ENCODE results near the gene UTS2. TPM values are rescaled to one million over a fixed set of nuclear protein-coding genes. Genes with fewer than 3 reads are reported as not detected.

The UTS2 gene
- polyA plus RNA-seq, 5 donors: 0.10 to 0.27 TPM; not detected in 3

DNA sequence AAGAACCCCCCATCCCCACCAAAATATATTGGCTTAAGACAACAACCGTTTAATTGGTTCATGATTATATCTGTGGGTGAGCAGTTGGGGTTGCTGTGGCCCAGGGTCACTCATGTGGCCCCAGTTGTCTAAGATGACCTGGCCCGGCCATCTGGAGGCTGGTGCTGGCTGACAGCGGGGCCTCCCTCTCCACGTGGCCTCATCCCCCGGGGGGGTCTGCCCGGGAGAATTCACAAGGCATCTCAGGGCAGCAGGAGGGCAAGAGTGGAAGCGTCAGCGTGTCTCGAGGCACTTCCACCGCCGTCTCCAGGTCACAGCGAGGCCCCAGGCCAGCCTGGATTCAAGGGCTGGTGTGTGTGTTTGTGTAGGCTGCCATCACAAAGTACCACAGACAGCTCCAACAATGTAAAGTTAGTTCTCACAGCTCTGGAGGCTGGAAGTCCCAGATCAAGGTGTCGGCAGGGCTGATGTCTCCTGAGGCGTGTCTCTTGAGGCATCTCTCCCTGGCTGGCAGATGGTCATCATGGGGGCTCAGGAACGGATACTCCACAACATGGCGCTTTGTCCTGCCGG lies 11.0 kb upstream of the UTS2 start:
- no peak for DNase-seq

DNA sequence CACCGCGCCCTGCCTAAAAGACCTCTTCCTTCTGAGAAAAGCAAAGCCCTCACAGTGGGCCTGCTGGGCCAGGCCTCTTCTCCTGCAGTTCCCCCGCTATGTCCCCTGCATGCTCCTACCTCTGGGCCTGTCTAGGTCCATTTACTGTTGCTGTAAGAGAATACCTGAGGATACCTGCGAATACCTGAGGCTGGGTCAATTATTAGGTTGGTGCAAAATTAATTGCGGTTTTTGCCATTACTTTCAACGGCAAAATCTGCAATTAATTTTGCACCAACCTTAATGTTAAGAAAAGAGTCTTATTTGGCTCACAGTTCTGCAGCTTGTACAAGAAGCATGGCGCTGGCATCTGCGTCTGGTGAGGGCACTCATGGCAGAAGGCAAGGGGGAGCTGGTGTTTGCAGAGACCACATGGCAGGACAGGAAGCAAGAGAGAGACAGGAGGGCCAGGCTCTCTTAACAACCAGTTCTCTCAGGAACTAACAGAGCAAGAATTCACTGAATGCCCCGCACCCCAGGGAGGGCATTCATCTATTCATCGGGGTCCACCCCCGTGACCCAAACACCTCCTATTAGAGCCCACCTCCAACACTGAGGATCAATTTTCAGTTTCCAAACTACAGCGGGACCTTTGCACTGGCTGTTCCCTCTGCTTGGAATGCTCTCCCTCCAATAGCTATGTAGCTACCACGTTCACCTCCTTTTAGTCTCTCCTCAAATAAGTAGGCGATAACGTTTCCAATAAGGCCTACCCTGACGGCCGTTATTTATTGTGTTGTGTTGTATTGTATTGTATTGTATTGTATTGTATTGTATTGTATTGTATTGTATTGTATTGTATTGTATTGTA lies 9.6 kb upstream of the UTS2 start:
- no peak for DNase-seq

DNA sequence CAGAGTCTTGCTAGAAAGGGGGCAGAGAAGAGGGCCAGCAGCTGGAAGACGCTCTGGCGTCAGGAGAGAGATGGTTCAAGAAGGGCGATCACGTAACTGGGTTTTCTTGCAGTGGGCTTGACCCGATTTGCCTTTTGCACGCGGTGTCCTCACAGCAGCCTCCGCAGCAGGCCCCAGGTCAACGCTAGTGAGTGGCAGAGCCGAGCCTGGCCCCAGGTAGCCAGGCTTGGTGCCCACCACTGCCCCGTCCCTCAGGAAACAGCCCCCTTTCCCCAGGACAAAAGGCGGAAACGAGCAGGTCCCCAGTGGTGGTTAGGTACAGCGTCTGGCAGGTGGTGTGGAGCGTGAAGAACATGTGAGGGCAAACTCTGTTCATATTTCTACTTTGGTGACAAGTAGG lies 8.6 kb upstream of the UTS2 start:
- DNase-seq: no peak

DNA sequence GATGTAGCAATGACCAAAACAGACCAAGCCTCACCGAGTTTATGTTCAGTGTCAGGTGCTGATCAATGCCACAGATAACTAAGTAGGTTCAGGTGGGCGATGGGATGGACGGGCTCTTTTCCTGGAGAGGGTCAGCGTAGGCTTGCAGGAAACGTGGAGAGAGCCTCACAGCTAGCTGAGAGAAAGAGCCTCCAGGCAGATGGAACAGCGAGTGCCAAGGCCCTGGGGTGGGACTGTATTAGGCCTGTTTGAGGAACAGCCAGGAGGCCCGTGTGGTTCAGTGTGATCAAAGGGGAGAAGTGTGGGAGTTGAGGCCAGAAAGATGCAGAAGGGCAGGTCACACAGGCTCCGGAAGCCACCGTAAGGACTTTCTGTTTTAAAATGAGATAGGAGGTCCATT lies 7.3 kb upstream of the UTS2 start:
- no peak for DNase-seq

DNA sequence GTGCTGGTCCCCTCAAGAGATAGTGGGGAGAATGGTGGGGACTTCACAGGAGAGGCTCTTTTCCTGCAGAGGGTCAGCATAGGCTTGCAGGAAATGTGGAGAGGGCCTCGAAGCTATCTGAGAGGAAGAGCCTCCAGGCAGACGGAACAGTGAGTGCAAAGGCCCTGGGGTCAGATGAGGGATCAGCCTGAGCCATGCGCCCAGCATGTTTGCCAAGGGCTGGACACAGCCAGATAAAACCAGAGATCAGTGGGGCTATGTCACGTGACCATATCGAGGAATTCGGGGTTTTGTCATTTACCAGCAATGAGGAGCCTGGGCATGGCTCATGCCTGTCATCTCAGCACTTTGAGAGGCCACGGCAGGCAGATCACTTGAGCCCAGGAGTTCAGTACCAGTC lies 6.5 kb upstream of the UTS2 start:
- no peak for DNase-seq

DNA sequence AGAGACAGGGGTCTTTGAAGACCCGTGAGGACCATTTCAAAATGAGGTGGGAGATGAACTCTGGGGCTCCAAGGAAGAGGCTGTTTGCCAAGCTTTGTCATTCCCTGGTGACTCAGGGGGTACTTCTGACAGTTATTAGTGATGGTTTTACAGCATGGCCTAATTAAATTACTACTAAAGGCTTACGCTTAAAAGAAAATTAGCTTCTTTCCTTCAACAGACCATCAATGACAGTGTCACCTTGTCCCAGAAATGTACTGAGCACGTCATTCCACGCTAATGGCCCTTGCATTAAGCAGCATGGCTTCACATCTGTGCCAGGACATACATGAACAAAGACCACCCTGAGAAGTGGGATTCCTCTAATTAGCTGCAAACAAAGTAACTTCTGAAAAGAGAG lies 5.1 kb upstream of the UTS2 start:
- DNase-seq: no peak

DNA sequence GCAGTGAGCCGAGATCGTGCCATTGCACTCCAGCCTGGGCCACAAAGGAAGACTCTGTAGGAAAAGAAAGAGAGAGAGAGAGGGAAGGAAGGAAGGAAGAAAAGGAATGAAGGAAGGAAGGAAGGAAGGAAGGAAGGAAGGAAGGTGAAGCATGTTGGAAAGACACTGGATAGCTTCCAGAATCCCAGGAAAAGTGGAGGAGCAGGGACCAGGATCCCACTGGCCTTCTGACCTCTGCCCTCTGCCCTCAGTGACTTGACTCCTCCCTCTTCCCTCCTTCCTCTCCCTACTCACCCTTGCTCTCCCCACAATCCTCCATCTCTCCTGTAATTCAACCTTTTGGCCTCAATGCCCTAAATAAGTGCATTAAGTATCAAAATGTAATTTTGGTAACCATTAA lies 4.1 kb upstream of the UTS2 start:
- no peak for DNase-seq

DNA sequence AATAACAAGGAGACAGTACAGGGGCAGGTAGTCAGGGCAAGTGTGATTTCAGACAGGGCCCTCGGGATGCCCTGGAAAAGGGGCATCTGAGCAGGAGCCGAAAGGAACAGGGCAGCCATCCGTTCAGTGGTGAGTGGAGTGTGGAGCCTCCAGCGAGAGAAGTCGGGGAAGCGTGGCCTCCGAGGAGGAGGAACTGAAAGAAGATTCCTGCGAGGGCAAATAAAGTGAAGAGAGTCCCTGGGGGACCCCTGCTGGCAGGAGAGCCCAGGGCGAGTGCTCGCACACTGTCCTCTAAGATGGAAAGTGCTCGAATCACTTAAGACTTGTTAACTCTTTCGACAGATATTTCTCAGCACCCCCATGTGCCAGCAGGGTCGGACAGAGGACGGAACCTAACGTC lies 3.5 kb upstream of the UTS2 start:
- DNase-seq: no peak

DNA sequence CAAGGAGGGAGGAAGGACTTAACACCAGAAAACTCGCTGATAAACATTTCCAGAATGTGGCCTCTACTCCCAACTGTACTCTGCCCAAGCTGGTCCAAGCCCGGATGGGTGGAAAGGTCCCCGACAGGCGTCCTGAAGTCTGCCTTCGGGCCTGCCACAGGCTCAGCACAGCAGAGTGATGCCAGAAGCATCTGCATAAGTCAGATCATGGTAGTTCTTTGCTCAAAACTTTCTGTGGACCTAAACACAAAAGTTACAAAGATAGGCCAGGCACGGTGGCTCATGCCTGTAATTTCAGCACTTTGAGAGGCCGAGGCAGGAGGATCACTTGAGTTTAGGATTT lies 790 bp upstream of the UTS2 start:
- no peak for DNase-seq

DNA sequence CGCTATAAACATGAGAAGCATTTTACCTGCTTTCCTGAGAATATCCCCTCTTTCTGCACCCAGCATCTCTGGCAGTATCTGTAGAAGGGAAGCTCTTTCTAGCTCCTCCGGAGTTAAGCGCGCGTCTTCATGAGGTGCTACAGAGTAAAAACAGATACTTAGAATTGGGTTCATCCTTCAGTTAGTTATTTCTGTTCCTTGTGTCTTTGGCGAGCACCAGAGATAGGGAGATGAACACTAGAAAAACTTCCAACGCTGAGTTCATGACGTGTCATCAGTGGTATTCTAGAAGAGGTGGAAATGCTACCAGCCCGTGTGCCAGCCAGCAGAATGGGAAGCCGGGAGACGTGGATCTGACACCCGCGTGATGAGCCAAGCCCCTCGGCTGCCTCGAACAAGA lies 2.1 kb downstream of the UTS2 start:
- DNase-seq: no peak

DNA sequence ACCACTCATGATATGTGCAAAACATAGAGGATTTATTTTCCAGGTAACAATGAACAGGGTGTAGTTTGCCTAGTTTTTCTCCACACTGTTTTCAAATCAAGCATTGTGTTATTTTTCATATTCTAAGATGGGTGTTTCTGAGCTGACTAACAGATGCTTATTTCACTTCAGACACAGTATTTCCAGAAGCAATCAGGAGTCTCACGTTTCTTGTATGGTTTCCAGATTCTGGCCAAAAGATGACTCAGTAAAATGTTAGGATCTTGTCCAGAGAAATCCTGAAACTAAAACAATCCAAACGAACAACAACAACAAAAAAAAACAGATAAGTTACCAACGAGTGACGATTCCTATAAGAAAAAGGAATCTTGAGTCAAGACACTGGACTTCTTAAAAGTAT lies 5.3 kb downstream of the UTS2 start:
- no peak for DNase-seq

DNA sequence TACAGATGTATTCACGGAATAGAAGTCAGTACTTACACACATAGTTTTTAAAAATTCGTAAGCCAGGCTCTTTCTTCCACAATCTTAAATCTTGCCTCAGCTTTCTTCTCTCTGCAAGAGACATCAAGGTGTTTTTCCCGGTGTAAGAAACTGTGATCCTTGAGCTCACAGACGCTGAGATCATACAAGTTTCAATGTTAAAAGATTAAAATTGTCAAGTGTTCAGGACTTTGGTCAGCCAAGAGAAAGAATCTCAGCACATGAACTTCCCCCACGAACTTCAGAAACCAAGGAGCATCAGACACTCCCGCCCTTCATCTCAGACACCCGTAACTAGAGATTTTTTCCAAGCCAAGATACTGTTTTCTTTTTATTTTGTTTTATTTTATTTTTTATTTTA lies 6.2 kb downstream of the UTS2 start:
- no peak for DNase-seq

DNA sequence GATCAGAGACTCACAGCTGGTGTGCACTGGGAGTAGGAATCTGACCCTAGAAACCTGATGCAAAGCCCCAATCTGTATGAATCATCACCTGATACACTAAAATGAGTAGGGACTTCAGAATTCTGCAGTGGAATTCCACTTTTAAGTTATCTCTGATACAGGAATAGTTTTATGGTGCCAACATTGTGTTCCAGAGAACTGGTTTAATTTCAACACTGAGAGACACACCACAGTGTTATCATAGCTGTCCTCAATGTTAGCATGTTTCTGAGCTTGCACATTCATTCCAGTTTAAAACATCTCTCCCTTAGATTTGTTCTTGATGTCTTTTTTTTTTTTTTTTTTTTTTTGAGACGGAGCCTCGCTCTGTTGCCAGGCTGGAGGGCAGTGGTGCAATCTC lies 7.1 kb downstream of the UTS2 start:
- no peak for DNase-seq

DNA sequence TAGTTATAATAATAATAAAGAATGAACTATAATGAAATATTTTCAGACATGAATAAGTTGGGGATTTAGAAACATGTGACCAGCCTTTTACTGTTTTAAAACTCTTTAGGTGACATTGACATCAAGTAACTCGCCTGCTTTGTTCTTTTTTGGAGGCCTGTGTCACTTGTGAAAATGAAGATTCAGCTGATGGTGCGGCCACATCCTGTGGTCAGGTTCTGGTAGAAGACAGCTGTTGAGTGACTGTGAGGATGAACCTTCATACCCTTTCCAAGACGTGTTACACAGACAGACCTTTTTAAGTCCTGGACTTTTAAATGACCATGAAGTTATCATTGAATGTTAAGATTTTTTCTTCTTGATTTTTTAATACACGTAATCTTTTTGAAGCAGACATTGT lies 10.3 kb downstream of the UTS2 start:
- no peak for DNase-seq

DNA sequence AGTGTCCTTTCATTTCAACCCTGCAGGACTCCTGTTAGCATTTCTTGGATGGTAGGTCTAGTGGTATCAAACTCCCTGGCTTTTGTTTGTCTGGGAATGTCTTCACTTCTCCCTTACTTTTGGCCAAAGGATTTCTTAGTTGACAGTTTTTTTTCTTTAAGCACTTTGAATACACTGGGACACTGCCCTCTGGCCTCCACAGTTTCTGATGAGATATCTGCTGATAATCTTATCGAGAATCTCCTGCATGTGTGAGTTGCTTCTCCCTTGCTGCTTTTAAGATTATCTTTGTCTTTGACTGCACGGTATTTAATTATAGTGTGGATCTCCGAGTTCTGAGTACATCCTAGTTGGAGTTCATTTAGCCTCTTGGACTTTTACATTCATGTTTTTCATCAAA lies 13.3 kb downstream of the UTS2 start:
- DNase-seq: no peak

DNA sequence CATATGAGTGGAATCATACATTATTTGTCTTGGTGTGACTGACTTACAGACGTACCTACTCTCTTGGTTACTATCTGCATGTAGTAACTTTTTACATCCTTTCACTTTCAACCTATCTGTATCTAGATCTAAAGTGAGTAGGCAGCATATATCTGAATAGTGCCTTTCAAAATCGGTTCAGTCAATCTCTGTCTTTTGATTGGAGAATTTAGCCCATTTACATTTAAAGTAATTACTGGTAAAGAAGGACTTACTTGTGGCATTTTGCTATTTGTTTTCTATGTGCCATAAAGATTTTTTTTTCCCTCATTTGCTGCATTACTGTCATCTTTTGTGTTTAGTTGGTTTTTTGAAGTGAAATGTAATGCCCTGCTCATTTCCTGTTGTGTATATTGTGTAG lies 14.2 kb downstream of the UTS2 start:
- DNase-seq: no peak

DNA sequence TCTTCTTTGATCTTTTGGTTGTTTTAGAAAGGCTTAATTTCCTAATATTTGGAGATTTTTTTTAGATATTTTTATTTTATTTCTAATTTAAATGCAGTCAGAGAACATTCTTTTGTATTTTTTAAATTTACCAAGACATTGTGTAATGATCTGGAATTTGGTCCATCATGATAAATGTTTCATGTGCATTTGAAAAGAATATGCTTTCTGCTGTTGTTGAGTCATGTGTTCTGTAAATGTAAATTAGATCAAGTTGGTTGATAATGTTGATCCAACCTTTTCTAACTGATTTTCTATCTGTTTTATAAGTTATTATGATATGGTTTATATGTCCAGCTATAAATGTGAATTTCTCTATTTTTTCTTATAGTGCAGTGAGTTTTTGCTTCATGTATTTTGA lies 19.8 kb downstream of the UTS2 start:
- DNase-seq: no peak

DNA sequence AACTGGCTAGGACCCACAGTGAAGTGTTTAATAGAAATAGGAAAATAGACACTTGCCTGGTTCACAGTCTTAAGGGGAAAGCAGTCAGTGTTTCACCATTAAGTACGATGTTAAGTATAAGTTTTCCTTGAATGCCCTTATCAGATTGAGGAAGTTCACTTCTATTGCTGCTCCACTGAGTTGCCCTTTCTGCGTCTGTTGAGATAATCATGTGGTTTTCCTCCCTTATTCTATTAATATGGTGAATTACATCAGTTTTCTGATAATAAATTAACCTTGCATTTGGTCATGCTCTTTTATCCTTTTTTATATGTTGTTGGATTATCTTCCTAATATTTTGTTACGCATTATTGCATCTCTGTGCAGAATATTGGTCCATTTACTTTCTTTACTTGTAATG lies 21.4 kb downstream of the UTS2 start:
- no peak for DNase-seq

DNA sequence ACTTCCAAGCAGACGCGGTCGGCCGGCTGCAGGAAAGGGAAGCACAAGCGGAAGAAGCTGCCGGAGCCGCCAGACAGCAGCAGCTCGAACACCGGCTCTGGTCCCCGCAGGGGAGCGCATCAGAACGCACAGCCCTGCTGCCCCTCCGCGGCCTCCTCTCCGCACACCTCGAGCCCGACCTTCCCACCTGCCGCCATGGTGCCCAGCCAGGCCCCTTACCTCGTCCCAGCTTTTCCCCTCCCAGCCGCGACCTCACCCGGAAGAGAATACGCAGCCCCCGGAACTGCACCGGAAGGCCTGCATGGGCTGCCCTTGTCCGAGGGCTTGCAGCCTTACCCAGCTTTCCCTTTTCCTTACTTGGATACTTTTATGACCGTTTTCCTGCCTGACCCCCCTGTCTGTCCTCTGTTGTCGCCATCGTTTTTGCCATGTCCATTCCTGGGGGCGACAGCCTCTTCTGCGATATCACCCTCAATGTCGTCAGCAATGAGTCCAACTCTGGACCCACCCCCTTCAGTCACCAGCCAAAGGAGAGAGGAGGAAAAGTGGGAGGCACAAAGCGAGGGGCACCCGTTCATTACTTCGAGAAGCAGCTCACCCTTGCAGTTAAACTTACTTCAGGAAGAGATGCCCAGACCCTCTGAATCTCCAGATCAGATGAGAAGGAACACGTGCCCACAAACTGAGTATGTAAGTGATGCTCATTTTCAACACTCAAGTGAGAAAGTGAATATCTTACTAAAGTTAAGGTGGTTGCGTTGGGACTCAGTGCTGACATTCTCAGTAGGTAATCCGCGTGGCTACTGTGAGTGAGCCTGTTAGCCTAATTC lies 25.5 kb downstream of the UTS2 start:
- DNase-seq: no peak

DNA sequence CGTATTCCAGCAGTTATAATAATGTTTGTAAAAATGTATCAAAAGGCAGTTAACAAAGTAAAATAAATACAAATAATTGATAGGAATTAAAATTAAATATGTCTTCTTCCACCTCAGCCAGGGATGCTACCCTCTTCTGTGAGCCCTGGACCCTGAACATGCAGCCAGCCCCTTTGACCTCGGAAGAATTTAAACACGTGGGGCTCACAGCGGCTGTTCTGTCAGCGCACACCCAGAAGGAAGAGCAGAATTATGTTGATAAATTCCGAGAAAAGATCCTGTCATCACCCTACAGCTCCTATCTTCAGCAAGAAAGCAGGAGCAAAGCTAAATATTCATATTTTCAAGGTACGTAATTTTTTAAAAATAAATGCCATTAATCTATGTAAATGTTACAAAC lies 26.5 kb downstream of the UTS2 start:
- no peak for DNase-seq

DNA sequence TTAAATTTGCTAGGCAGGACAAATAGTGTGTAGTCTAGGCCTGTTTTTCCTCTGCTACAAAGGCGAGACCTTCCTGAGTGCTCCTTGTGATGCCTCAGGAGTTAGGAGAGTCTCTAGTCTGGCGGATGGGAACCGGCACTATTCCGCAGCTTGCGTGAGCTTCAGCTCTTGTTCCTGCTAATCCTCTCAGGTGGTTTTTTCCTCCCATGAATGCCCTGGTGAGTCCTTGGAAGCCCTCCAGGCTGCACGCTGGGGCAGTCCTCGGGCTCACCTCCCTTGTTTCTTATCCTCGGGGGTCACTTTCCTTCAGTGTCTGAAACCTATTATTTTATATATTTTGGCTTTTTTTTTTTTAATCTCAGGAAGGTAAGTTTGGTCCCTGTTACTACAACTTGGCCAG lies 28.2 kb downstream of the UTS2 start:
- DNase-seq: no peak

DNA sequence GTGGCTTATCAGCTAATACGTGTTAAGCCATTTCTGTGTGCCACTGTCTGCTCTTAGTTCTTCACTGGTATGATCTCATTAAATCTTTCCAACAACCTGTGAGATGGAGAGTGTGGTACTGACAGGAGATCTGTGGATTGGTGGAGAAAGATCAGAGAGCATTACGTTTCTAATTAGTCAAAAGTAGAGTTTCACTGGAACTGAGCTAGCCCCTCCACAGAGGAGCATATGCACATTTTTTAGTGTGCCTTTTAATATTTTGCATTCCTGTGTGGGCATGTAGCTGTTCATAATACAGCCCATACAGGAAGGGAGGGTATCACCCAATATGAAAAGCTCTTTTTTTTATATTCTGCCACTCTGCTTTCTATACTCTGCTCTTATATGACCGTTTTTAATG lies 31.6 kb downstream of the UTS2 start:
- DNase-seq: no peak

DNA sequence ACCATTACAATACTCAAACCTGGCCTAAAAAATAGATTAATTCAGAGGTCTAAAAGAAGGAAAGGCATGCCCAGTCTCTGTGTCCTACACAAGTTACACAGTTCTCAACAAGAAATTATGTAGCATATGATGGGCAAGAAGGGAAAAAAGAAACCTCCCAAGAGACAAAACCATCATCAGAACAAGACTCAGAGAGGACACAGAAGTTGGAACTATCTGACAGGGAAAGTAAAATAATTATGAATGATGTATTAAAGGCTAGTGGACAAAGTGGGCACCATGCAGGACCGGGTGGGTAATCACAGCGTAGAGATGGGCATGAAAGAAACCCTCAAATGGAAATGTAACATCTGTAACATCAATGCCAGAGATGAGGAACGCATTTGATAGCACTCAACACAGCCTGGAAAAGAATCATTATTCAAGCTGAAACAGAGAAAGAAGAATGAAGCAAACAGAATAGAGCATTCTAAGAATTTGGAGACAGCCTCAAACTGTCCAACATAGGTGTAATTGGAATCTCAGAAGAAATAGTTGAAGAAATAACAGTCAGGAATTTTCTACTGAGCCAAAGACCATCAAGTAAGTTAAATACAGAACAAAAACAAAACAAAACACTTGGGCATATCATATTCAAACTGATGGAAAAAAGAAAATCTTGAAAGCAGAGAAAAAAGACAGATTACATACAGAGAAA lies 39.0 kb downstream of the UTS2 start:
- DNase-seq: no peak
